ENCODE results near the gene PHKB. TPM values are rescaled to one million over a fixed set of nuclear protein-coding genes. Genes with fewer than 3 reads are reported as not detected.

PHKB gene
- polyA plus RNA-seq, 2 donors = 19.5 to 21.2 TPM

- H3K27me3 ChIP-seq (ENCODE audit: control insufficient read depth in 1 of 2, insufficient read depth in 2 of 2, low read length in 2 of 2) = no peaks in the 10 kb centered on the region
- H3K4me3 ChIP-seq (ENCODE audit: low read depth in 1 of 2, low read length in 2 of 2) = no peak overlapping the region
Observed at GRCh38 chr16:47724115-47724785, 263.1 kb downstream of the PHKB start.

GRCh38 chr16:47725188-47725695, 264.1 kb downstream of the PHKB start:
- Histone ChIP-seq H3K36me3 (ENCODE audit: control insufficient read depth in 2 of 2, insufficient read depth in 2 of 2, low read length in 1 of 2) (no peaks in the 10 kb centered on the region), H3K4me1 (ENCODE audit: control insufficient read depth in 2 of 2, insufficient read depth in 2 of 2, low read length in 1 of 2) (no peaks in the 10 kb centered on the region)
- 84 to 87% methylated on average over 9 of the region's 9 CpGs for WGBS, 2 donors

More at GRCh38 chr16:47724115-47724785, 263.1 kb downstream of the PHKB start:
- WGBS, 2 donors = 71 to 73% methylated on average over 5 of the region's 5 CpGs
- no peaks in the 10 kb centered on the region for H3K36me3 ChIP-seq (ENCODE audit: control insufficient read depth in 2 of 2, insufficient read depth in 2 of 2, low read length in 1 of 2)
- H3K9me3 ChIP-seq (ENCODE audit: control insufficient read depth in 2 of 2, insufficient read depth in 1 of 2, low read depth in 1 of 2, low read length in 1 of 2) = peaks cover 0 to 2% of the 10 kb centered on the region in 2 donors
- H3K4me1 ChIP-seq (ENCODE audit: control insufficient read depth in 2 of 2, insufficient read depth in 2 of 2, low read length in 1 of 2) = no peaks in the 10 kb centered on the region
- no peak overlapping the region for H3K27ac ChIP-seq (ENCODE audit: low read depth in 2 of 2, low read length in 1 of 2)

GRCh38 chr16:47726031-47726675, 265.0 kb downstream of the PHKB start:
- H3K4me3 ChIP-seq (ENCODE audit: low read depth in 1 of 2, low read length in 2 of 2) = no peak overlapping the region
- H3K9me3 ChIP-seq (ENCODE audit: control insufficient read depth in 2 of 2, insufficient read depth in 1 of 2, low read depth in 1 of 2, low read length in 1 of 2) = peaks cover 0 to 2% of the 10 kb centered on the region in 2 donors
- WGBS, 2 donors = 69 to 70% methylated on average over 8 of the region's 8 CpGs

More at GRCh38 chr16:47725188-47725695, 264.1 kb downstream of the PHKB start:
- H3K9me3 ChIP-seq (ENCODE audit: control insufficient read depth in 2 of 2, insufficient read depth in 1 of 2, low read depth in 1 of 2, low read length in 1 of 2) = peaks cover 0 to 2% of the 10 kb centered on the region in 2 donors
- no peak overlapping the region for H3K4me3 ChIP-seq (ENCODE audit: low read depth in 1 of 2, low read length in 2 of 2)
- H3K27ac ChIP-seq (ENCODE audit: low read depth in 2 of 2, low read length in 1 of 2) = no peak overlapping the region
- H3K27me3 ChIP-seq (ENCODE audit: control insufficient read depth in 1 of 2, insufficient read depth in 2 of 2, low read length in 2 of 2) = no peaks in the 10 kb centered on the region

GRCh38 chr16:47727131-47727530, 266.0 kb downstream of the PHKB start:
- peaks cover 0 to 2% of the 10 kb centered on the region in 2 donors for H3K9me3 ChIP-seq (ENCODE audit: control insufficient read depth in 2 of 2, insufficient read depth in 1 of 2, low read depth in 1 of 2, low read length in 1 of 2)
- WGBS, 2 donors = 94 to 96% methylated on average over 6 of the region's 6 CpGs
- no peaks in the 10 kb centered on the region for H3K27me3 ChIP-seq (ENCODE audit: control insufficient read depth in 1 of 2, insufficient read depth in 2 of 2, low read length in 2 of 2)
- no peak overlapping the region for H3K27ac ChIP-seq (ENCODE audit: low read depth in 2 of 2, low read length in 1 of 2)
- no peaks in the 10 kb centered on the region for H3K4me1 ChIP-seq (ENCODE audit: control insufficient read depth in 2 of 2, insufficient read depth in 2 of 2, low read length in 1 of 2)
- no peak overlapping the region for H3K4me3 ChIP-seq (ENCODE audit: low read depth in 1 of 2, low read length in 2 of 2)
- no peaks in the 10 kb centered on the region for H3K36me3 ChIP-seq (ENCODE audit: control insufficient read depth in 2 of 2, insufficient read depth in 2 of 2, low read length in 1 of 2)

More at GRCh38 chr16:47726031-47726675, 265.0 kb downstream of the PHKB start:
- H3K36me3 ChIP-seq (ENCODE audit: control insufficient read depth in 2 of 2, insufficient read depth in 2 of 2, low read length in 1 of 2) = no peaks in the 10 kb centered on the region
- H3K27me3 ChIP-seq (ENCODE audit: control insufficient read depth in 1 of 2, insufficient read depth in 2 of 2, low read length in 2 of 2) = no peaks in the 10 kb centered on the region
- H3K4me1 ChIP-seq (ENCODE audit: control insufficient read depth in 2 of 2, insufficient read depth in 2 of 2, low read length in 1 of 2) = no peaks in the 10 kb centered on the region
- H3K27ac ChIP-seq (ENCODE audit: low read depth in 2 of 2, low read length in 1 of 2) = no peak overlapping the region

GRCh38 chr16:47728205-47728604, 267.1 kb downstream of the PHKB start:
- peaks cover 0 to 2% of the 10 kb centered on the region in 2 donors for H3K9me3 ChIP-seq (ENCODE audit: control insufficient read depth in 2 of 2, insufficient read depth in 1 of 2, low read depth in 1 of 2, low read length in 1 of 2)
- H3K4me1 ChIP-seq (ENCODE audit: control insufficient read depth in 2 of 2, insufficient read depth in 2 of 2, low read length in 1 of 2) = no peaks in the 10 kb centered on the region
- H3K36me3 ChIP-seq (ENCODE audit: control insufficient read depth in 2 of 2, insufficient read depth in 2 of 2, low read length in 1 of 2) = no peaks in the 10 kb centered on the region
- WGBS, 2 donors = 51 to 64% methylated on average over 3 of the region's 3 CpGs
- no peaks in the 10 kb centered on the region for H3K27me3 ChIP-seq (ENCODE audit: control insufficient read depth in 1 of 2, insufficient read depth in 2 of 2, low read length in 2 of 2)
- H3K4me3 ChIP-seq (ENCODE audit: low read depth in 1 of 2, low read length in 2 of 2) = no peak overlapping the region
- no peak overlapping the region for H3K27ac ChIP-seq (ENCODE audit: low read depth in 2 of 2, low read length in 1 of 2)

- WGBS, 2 donors = 90 to 97% methylated on average over 12 of the region's 12 CpGs
- no peaks in the 10 kb centered on the region for H3K27me3 ChIP-seq (ENCODE audit: control insufficient read depth in 1 of 2, insufficient read depth in 2 of 2, low read length in 2 of 2)
- H3K4me3 ChIP-seq (ENCODE audit: low read depth in 1 of 2, low read length in 2 of 2) = no peak overlapping the region
- no peaks in the 10 kb centered on the region for H3K4me1 ChIP-seq (ENCODE audit: control insufficient read depth in 2 of 2, insufficient read depth in 2 of 2, low read length in 1 of 2)
- peaks cover 0 to 2% of the 10 kb centered on the region in 2 donors for H3K9me3 ChIP-seq (ENCODE audit: control insufficient read depth in 2 of 2, insufficient read depth in 1 of 2, low read depth in 1 of 2, low read length in 1 of 2)
- no peaks in the 10 kb centered on the region for H3K36me3 ChIP-seq (ENCODE audit: control insufficient read depth in 2 of 2, insufficient read depth in 2 of 2, low read length in 1 of 2)
- H3K27ac ChIP-seq (ENCODE audit: low read depth in 2 of 2, low read length in 1 of 2) = no peak overlapping the region
Observed at GRCh38 chr16:47729701-47730100, 268.6 kb downstream of the PHKB start.

- no peak overlapping the region for H3K27ac ChIP-seq (ENCODE audit: low read depth in 2 of 2, low read length in 1 of 2)
- no peaks in the 10 kb centered on the region for H3K36me3 ChIP-seq (ENCODE audit: control insufficient read depth in 2 of 2, insufficient read depth in 2 of 2, low read length in 1 of 2)
- no peaks in the 10 kb centered on the region for H3K9me3 ChIP-seq (ENCODE audit: control insufficient read depth in 2 of 2, insufficient read depth in 1 of 2, low read depth in 1 of 2, low read length in 1 of 2)
- H3K4me1 ChIP-seq (ENCODE audit: control insufficient read depth in 2 of 2, insufficient read depth in 2 of 2, low read length in 1 of 2) = no peaks in the 10 kb centered on the region
- no peak overlapping the region for H3K4me3 ChIP-seq (ENCODE audit: low read depth in 1 of 2, low read length in 2 of 2)
- no peaks in the 10 kb centered on the region for H3K27me3 ChIP-seq (ENCODE audit: control insufficient read depth in 1 of 2, insufficient read depth in 2 of 2, low read length in 2 of 2)
- WGBS, 2 donors = 58 to 65% methylated on average over 2 of the region's 2 CpGs
Observed at GRCh38 chr16:47731252-47731651, 270.1 kb downstream of the PHKB start.

- Histone ChIP-seq H3K36me3 (ENCODE audit: control insufficient read depth in 2 of 2, insufficient read depth in 2 of 2, low read length in 1 of 2) (no peaks in the 10 kb centered on the region), H3K27ac (ENCODE audit: low read depth in 2 of 2, low read length in 1 of 2) (no peak overlapping the region), H3K4me1 (ENCODE audit: control insufficient read depth in 2 of 2, insufficient read depth in 2 of 2, low read length in 1 of 2) (no peaks in the 10 kb centered on the region), H3K9me3 (ENCODE audit: control insufficient read depth in 2 of 2, insufficient read depth in 1 of 2, low read depth in 1 of 2, low read length in 1 of 2) (no peaks in the 10 kb centered on the region), H3K4me3 (ENCODE audit: low read depth in 1 of 2, low read length in 2 of 2) (no peak overlapping the region), H3K27me3 (ENCODE audit: control insufficient read depth in 1 of 2, insufficient read depth in 2 of 2, low read length in 2 of 2) (no peaks in the 10 kb centered on the region)
- WGBS, 2 donors = 89 to 91% methylated on average over 3 of the region's 3 CpGs
Observed at GRCh38 chr16:47732122-47732521, 271.0 kb downstream of the PHKB start.

- no peak overlapping the region for H3K27ac ChIP-seq (ENCODE audit: low read depth in 2 of 2, low read length in 1 of 2)
- no peaks in the 10 kb centered on the region for H3K9me3 ChIP-seq (ENCODE audit: control insufficient read depth in 2 of 2, insufficient read depth in 1 of 2, low read depth in 1 of 2, low read length in 1 of 2)
- H3K4me3 ChIP-seq (ENCODE audit: low read depth in 1 of 2, low read length in 2 of 2) = no peak overlapping the region
- 25 to 50% methylated on average over 6 of the region's 6 CpGs for WGBS, 2 donors
- no peaks in the 10 kb centered on the region for H3K4me1 ChIP-seq (ENCODE audit: control insufficient read depth in 2 of 2, insufficient read depth in 2 of 2, low read length in 1 of 2)
- H3K36me3 ChIP-seq (ENCODE audit: control insufficient read depth in 2 of 2, insufficient read depth in 2 of 2, low read length in 1 of 2) = no peaks in the 10 kb centered on the region
- H3K27me3 ChIP-seq (ENCODE audit: control insufficient read depth in 1 of 2, insufficient read depth in 2 of 2, low read length in 2 of 2) = no peaks in the 10 kb centered on the region
Observed at GRCh38 chr16:47732523-47733111, 271.5 kb downstream of the PHKB start.
